IMR-90 (cell line): ENCODE measurements around the gene ANAPC1. TPM values are rescaled to one million over a fixed set of nuclear protein-coding genes. Genes with fewer than 3 reads are reported as not detected.

ENCODE experiments used
- microRNA-seq, 2 experiments: library from miRNA; stranded (forward) in 1 of 2; unstranded in 1 of 2; fragments of 10-50 nt in 1 of 2; fragments of <30 nt in 1 of 2; gene quantifications in 1 of 2; microRNA quantifications in 1 of 2; one replicate each; pipeline versions ENCODE3 to v1.1.0; 2013 to 2020; ENCODE audit not compliant: insufficient read depth in 1 of 2, insufficient read length in 1 of 2, unreplicated experiment in 1 of 2
- polyA plus RNA-seq, 3 experiments: library from polyadenylated mRNA; depleted of rRNA; stranded (reverse); fragments of >200 nt; gene quantifications; 2 replicates each; pipeline ENCODE4 v1.2.3, GENCODE V29; 2012; ENCODE audit warnings: low replicate concordance in 1 of 3
- small RNA-seq, 5 experiments: library from RNA; depleted of rRNA; stranded (forward); fragments of <200 nt; gene quantifications; one replicate each; pipeline ENCODE3, GENCODE V24; 2012
- total RNA-seq: library from RNA; depleted of rRNA; stranded (reverse); fragments of >200 nt; gene quantifications from 2 replicates; pipeline ENCODE4 v1.2.3, GENCODE V29; 2012; rRNA removed

Gene ANAPC1
- total and polyA plus RNA-seq, 2 of the 4 experiments (the other 2 are of a cell fraction): 14.6 to 50.7 TPM

Small RNA genes lying within 50 kb of the gene (microRNA-seq; reads per million reads assigned to microRNA genes)
- gene MIR4771-2 (ENCODE audit: insufficient read depth in 1 of 2, insufficient read length in 1 of 2, unreplicated experiment in 1 of 2) (0 reads per million in 2 experiments), gene RN7SL297P (ENCODE audit: insufficient read depth, insufficient read length) (not detected)

Small RNA genes lying within 50 kb of the gene (small RNA-seq; reads per million reads assigned to genes)
- gene MIR4771-2: 0 reads per million in 5 experiments
- gene RN7SL297P: 0 reads per million in 5 experiments

Other genes with a start within 250 kb of the ANAPC1 start
- 0.28 and 0.36 TPM in 2 replicates for gene MERTK, start 14.4 kb upstream of the ANAPC1 start, total RNA-seq
- 0.62 and 0.73 TPM in 2 replicates for gene MERTK, start 14.4 kb upstream of the ANAPC1 start, polyA plus RNA-seq (2012; rRNA removed)
- 6.3 and 16.9 TPM in 2 replicates for gene TMEM87B, start 171.1 kb upstream of the ANAPC1 start, total RNA-seq
- 8.8 and 12.5 TPM in 2 replicates for gene TMEM87B, start 171.1 kb upstream of the ANAPC1 start, polyA plus RNA-seq (2012; rRNA removed)